DND-41 (cell line): ENCODE data around the gene TMEM151B.

Experiments used
- EZH2 ChIP-seq: IDR thresholded peaks from 3 replicates; pipeline ENCODE4 v1.6.1; 2012; ENCODE audit warnings: borderline replicate concordance, low read depth, mild to moderate bottlenecking, moderate library complexity, low read length, inconsistent platforms; ENCODE audit not compliant: severe bottlenecking
- TF ChIP-seq, protein P1 (sequence below): IDR thresholded peaks from 2 replicates; pipeline ENCODE4 v1.5.1; 2012; ENCODE audit warnings: borderline replicate concordance, low read length, moderate library complexity, mild to moderate bottlenecking; ENCODE audit not compliant: poor library complexity, severe bottlenecking; ENCODE audit errors: extremely low read depth

DNA sequence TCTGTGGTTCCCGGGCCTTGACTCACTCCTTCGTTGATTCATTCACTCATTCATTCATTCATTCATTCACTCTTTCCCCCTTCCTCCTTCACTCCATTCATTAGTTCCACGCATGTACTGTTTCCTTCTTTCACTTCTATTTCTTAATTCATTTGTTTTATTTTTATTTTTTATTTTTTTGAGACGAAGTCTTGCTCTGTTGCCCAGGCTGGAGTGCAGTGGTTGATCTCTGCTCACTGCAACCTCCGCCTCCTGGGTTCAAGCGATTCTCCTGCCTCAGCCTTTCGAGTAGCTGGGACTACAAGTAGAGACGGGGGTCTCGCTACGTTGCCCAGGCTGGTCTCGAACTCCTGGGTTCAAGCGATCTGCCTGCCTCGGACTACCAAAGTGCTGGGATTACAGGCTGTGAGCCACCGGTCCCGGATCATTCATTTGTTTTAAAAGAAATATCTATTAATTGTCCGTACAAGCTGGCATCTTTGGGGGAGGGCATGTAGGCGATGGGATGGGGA lies 4.5 kb upstream of the TMEM151B start:
- TF ChIP-seq, protein P1, sequence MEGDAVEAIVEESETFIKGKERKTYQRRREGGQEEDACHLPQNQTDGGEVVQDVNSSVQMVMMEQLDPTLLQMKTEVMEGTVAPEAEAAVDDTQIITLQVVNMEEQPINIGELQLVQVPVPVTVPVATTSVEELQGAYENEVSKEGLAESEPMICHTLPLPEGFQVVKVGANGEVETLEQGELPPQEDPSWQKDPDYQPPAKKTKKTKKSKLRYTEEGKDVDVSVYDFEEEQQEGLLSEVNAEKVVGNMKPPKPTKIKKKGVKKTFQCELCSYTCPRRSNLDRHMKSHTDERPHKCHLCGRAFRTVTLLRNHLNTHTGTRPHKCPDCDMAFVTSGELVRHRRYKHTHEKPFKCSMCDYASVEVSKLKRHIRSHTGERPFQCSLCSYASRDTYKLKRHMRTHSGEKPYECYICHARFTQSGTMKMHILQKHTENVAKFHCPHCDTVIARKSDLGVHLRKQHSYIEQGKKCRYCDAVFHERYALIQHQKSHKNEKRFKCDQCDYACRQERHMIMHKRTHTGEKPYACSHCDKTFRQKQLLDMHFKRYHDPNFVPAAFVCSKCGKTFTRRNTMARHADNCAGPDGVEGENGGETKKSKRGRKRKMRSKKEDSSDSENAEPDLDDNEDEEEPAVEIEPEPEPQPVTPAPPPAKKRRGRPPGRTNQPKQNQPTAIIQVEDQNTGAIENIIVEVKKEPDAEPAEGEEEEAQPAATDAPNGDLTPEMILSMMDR, result no peak
- TF ChIP-seq EZH2, result no peak
